ENCODE results near the gene HIVEP3.

- no peak for TF ChIP-seq CTCF (IDR thresholded peaks at IDR 0.05; ENCODE audit: insufficient read depth, low read depth, low read length)
- TF ChIP-seq EZH2 (IDR thresholded peaks at IDR 0.05; ENCODE audit: insufficient read depth, low read length) = no peak
Observed at GRCh38 chr1:41810446-41810845, 108.3 kb downstream of the HIVEP3 start.

Data from astrocyte (in vitro differentiated cells and primary cell).